ENCODE results near the gene PDZD8.

GRCh38 chr10:117246997-117247671 lies 128.1 kb downstream of the PDZD8 start:
- TF ChIP-seq POLR2AphosphoS5 (IDR thresholded peaks at IDR 0.05) (no peak), CTCF (IDR thresholded peaks at IDR 0.05; ENCODE audit: poor library complexity, severe bottlenecking) (no peak), TAF1 (IDR thresholded peaks at IDR 0.05; ENCODE audit: low read depth) (no peak), EP300 (conservative IDR thresholded peaks at IDR 0.05; ENCODE audit: poor library complexity, severe bottlenecking) (no peak), EZH2 (IDR thresholded peaks at IDR 0.05; ENCODE audit: borderline replicate concordance, insufficient read depth, low read length, poor library complexity, severe bottlenecking) (no peak), RAD21 (conservative IDR thresholded peaks at IDR 0.05) (no peak)
